Endothelial cell (in vitro differentiated cells): ENCODE data around the gene GAS6. TPM values are rescaled to one million over a fixed set of nuclear protein-coding genes. Genes with fewer than 3 reads are reported as not detected.

ENCODE experiments used
- DNase-seq: peaks from one replicate; pipeline ENCODE4 v3.0.0; 2021; ENCODE audit warnings: low spot score
- H3K27ac Mint-ChIP-seq: one replicate; pipeline ENCODE4 v1.8.0; 2021; ENCODE audit warnings: mixed read lengths, inconsistent platforms; ENCODE audit not compliant: unreplicated experiment
- H3K27me3 Mint-ChIP-seq: one replicate; pipeline ENCODE4 v1.8.0; 2021; ENCODE audit warnings: mild to moderate bottlenecking, moderate library complexity, mixed read lengths, inconsistent platforms; ENCODE audit not compliant: unreplicated experiment
- H3K36me3 Mint-ChIP-seq: one replicate; pipeline ENCODE4 v1.8.0; 2021; ENCODE audit warnings: mild to moderate bottlenecking, low read depth, mixed read lengths, inconsistent platforms; ENCODE audit not compliant: unreplicated experiment
- H3K4me1 Mint-ChIP-seq: one replicate; pipeline ENCODE4 v1.8.0; 2021; ENCODE audit warnings: mild to moderate bottlenecking, mixed read lengths, inconsistent platforms; ENCODE audit not compliant: unreplicated experiment
- H3K4me3 Mint-ChIP-seq: one replicate; pipeline ENCODE4 v1.8.0; 2021; ENCODE audit warnings: mild to moderate bottlenecking, mixed read lengths, inconsistent platforms; ENCODE audit not compliant: unreplicated experiment
- H3K9me3 Mint-ChIP-seq: one replicate; pipeline ENCODE4 v1.8.0; 2021; ENCODE audit warnings: mixed read lengths, inconsistent platforms; ENCODE audit not compliant: unreplicated experiment
- total RNA-seq: library from RNA; stranded (reverse); fragmentation: NEBNext Ultra II Directional; extraction: Animal tissue kit (Norgen Biotek cat#: 25700); gene quantifications from one replicate; pipeline ENCODE4 v1.2.1, GENCODE V29; 2021; ENCODE audit not compliant: unreplicated experiment
- TF ChIP-seq, protein P1 (sequence below): fragments of 200-600 bp; sonication (generic); IDR thresholded peaks from one replicate; pipeline ENCODE4 v1.5.0; 2021; ENCODE audit warnings: antibody characterized with exemption; ENCODE audit not compliant: unreplicated experiment

GAS6 gene
- total RNA-seq, 1 donor from 2014 or later: 19.8 TPM

DNA sequence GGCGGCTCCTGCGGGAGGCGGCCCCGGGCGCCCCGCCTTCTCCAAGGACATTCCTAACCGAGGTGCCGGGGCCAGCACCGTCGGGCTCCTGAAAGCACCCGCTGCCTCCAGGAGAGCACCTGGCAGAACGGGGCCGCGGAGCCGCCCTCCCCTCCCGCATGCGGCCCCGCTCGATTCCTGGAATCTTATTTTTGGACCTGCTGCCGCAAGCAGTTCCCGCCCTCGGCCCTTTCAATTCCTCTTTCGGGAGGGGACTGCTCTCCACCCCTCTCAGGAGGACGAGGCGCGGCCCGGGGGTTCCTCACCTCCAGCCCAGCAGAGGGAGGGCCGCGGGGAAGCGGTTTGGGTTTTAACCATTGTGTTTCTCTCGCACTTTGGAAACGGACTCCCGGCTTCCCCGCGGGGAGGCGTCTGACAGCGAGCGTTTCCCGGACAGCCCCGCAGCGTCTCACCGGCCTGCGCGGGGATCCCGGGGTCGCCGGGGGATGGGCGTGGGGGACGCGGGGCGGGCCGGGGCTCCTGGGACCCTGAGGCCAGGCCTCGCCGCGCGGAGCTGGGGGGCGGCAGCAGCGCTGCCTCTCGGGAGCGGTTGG is 849 bp downstream of the GAS6 start:
- Mint-ChIP-seq H3K27ac (no peak overlapping the region), H3K4me3 (no peak overlapping the region)

DNA sequence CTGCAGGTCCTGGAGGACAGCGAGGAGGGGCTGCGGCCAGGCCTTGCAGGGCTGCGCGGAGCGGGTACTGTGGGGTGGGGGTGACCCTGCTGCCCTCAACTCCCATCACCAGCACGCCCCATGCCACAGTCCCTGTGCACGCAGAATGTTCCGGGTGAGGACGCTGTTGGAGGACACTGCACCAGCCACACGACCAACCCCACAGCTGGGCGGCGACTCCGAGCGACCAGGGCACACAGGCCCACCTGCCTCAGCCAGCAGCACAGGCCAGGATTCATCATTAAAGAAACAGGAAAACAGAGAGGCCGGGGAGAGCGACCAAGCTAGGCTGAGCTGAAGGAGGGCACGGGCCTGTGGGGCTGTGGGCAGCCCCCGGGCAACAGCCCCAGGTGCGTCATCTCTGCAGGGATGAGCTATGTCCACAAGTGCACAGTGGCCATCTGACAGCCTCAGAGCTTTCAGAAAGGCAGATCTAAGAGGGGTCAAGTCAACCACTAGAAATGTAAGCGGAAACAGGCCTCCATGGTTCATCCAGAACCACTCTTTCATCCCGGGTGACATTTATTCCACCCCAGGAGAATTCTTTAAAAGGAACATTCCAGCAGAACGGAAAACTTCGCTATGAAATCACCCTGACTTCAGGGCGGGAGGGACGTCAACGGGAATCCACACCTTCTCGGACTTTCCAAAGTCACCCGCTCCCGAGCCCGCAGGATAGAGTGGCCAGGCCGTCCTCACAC is 1.5 kb downstream of the GAS6 start:
- Mint-ChIP-seq H3K4me3 (peak overlapping the region; percentile 81), H3K27me3 (peaks cover 18% of the 10 kb centered on the region), H3K27ac (no peak overlapping the region), H3K4me1 (peaks cover 23% of the 10 kb centered on the region), H3K9me3 (no peaks in the 10 kb centered on the region), H3K36me3 (peaks cover 6% of the 10 kb centered on the region)
- TF ChIP-seq, protein P1, sequence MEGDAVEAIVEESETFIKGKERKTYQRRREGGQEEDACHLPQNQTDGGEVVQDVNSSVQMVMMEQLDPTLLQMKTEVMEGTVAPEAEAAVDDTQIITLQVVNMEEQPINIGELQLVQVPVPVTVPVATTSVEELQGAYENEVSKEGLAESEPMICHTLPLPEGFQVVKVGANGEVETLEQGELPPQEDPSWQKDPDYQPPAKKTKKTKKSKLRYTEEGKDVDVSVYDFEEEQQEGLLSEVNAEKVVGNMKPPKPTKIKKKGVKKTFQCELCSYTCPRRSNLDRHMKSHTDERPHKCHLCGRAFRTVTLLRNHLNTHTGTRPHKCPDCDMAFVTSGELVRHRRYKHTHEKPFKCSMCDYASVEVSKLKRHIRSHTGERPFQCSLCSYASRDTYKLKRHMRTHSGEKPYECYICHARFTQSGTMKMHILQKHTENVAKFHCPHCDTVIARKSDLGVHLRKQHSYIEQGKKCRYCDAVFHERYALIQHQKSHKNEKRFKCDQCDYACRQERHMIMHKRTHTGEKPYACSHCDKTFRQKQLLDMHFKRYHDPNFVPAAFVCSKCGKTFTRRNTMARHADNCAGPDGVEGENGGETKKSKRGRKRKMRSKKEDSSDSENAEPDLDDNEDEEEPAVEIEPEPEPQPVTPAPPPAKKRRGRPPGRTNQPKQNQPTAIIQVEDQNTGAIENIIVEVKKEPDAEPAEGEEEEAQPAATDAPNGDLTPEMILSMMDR: no peak
- DNase-seq: no peak

More for the DNA sequence above, 849 bp downstream of the GAS6 start:
- Mint-ChIP-seq H3K9me3 (no peaks in the 10 kb centered on the region), H3K4me1 (peaks cover 23% of the 10 kb centered on the region), H3K36me3 (peaks cover 6% of the 10 kb centered on the region), H3K27me3 (peaks cover 18% of the 10 kb centered on the region)
- peak; percentile 40 for DNase-seq
- TF ChIP-seq, protein P1: no peak

DNA sequence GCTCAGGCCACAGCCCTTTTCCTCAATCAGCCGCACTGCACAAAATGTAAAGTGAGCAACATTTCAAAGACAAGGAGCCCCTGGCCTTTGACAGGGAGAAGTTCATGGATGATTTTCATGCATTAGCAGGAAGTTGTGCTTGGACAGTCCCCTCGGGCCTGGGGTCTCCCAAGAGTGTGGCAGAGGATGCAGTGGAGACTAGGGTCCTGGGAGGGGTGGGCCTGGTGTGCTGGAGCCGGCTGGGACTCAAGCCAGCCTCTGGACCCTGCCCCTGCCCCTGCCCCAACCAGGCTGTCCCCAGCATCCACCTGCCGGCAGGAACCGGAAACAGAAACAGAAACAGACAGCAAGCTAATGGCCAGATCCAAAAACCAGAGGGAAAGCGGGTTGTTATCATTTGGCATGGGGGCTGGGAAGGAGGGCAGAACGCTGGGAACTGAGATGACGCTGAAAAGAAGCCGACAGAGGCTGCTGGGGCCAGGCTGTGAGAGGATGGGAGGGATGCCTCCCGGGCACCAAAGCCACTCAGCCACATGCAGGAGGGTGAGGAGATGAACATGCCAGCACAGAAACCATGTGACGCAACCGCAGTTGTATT is 2.3 kb downstream of the GAS6 start:
- no peak overlapping the region for H3K4me3 Mint-ChIP-seq
- peaks cover 6% of the 10 kb centered on the region for H3K36me3 Mint-ChIP-seq
- no peak overlapping the region for H3K27ac Mint-ChIP-seq
- H3K9me3 Mint-ChIP-seq: no peaks in the 10 kb centered on the region
- peaks cover 23% of the 10 kb centered on the region for H3K4me1 Mint-ChIP-seq
- no peak for DNase-seq
- TF ChIP-seq, protein P1: no peak
- H3K27me3 Mint-ChIP-seq: peaks cover 18% of the 10 kb centered on the region

DNA sequence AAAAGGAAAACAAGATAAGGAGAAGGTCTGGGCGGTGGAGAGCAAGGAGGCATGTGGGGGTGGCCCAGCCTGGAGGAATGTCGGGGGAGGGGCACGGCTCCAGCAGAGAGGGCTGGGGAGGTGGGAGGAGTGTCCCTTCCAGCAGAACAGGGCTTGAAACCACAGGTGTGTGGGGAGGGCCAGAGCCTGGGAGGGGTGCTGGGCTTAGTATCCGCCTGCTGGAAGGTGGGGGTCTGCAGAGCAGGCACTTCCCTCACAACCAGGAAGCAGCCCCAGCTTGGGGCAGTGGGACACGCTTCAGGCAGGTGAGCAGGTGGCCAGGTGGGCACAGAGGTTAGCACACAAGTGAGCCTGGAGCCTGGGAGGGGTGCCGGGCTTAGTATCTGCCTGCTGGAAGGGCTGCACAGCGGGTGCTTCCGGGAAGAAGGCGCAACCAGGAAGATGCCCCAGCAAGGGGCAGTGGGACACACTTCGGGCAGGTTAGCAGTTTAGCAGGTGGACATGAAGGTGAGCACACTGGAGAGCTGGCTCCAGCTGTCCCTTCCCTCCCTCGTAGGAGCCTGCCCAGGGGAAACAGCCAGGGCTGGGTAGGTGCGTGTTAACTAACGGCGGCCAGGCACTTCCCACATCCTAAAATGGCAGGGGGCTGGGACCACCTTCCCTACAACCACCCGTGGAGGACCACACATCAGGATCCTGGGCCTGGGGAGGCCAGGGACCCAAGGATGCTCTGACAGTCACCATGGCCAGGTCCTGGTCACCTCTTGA is 3.0 kb downstream of the GAS6 start:
- TF ChIP-seq, protein P1: no peak
- no peak for DNase-seq
- H3K27ac Mint-ChIP-seq: peak overlapping the region; percentile 61
- H3K4me3 Mint-ChIP-seq: peak overlapping the region; percentile 47
- peaks cover 6% of the 10 kb centered on the region for H3K36me3 Mint-ChIP-seq
- H3K27me3 Mint-ChIP-seq: peaks cover 18% of the 10 kb centered on the region
- no peaks in the 10 kb centered on the region for H3K9me3 Mint-ChIP-seq
- H3K4me1 Mint-ChIP-seq: peaks cover 23% of the 10 kb centered on the region
